DMS53 (cell line): ENCODE data around the gene GAPDH.
"Not testable (repeated sequence)": the region's sequence is repeated elsewhere in the genome, so short reads cannot be mapped to it uniquely, and the experiment has no call there.

ENCODE experiments used
- DNase-seq: peaks from one replicate; lab custom pipeline; 2025; lab: John Stamatoyannopoulos, UW

The GAPDH gene

DNA sequence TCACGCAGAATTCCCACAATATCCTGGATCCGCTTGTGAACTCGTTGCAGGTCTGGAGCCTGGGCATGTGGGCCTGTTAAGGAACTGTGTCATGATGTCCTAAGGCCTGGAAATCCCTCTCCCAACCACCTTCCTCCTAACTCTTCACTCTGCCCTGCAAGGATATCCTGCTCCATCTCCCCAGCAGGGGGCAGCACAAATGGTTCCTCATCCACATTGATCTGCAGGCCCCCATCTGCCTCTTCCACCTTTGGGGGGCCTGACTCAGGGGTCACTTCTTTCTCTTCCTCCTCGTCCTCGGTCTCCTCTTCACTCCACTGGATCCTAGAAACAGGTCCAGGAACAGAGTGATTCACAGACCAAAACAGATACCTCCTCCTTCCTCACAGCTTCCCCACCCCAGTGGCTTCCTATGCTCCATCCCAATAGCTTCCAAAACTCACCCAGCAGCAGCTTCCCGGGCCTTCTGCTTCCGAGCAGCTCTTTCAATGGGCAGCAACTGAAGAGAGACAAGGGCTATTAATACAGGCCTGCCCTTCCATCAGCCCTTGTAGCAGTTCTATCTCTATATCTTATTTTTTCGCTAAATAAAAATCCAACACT, 29.2 kb downstream of the GAPDH start:
- peak; percentile 81 for DNase-seq

DNA sequence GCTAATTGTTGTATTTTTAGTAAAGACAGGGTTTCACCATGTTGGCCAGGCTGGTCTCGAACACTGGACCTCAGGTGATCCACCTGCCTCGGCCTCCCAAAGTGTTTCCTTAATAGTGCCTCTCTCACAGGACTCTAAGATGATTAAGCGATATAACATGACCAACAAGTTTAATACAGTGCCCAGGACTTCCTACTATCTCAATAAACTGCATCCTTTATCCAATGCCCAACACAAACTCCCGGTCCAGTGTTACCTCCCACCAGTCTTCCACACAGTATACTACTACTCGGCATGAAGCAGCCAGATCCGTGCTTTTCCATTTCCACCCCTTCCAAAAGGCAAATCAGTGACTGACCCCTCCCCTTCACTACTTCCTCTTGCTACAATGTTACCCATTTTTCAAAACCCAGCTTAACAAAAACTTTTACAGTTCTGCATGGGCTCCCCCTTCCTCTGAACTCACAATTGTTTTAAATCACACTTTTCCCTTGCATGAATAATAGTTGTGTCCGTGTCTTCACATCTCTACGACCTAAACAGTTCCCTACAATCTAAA, 32.9 kb downstream of the GAPDH start:
- peak; percentile 53 for DNase-seq

DNA sequence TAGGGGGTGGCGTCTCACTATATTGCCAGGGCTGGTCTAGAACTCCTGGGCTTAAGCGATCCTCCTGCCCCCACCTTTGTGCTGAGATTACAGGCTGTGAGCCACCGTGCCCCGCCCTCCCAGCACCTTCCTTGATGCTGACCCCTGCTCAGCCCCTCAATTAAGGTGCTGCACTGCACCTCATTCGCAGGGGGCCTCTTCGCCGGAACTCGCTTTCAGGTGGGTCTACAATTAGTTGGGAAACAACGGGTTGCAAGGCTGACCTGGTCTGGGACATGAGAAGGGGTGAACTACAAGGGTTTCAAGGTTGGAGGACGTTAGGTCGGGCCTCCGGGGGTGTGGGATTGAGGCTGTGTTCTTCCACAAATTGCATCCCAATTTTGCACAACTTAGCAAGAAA, 35.0 kb downstream of the GAPDH start:
- no peak for DNase-seq

DNA sequence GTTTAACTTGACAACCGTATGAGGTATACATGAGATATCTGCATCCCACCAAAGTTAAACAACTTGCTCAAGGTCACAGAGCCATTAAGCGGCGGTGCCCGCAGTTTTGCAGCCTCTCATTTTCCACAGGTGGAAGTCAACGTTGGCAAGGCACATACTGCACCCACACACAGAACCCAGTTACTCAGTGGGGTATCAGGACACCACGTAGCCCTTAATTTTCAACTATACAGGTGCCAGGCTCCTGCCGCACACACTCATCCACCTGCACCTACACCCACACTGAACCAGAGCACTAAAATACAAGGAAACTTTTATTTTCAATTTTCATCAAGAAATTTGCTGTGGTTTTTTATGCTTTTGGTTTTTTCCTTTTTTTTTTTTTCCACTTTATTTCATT, 35.5 kb downstream of the GAPDH start:
- no peak for DNase-seq

DNA sequence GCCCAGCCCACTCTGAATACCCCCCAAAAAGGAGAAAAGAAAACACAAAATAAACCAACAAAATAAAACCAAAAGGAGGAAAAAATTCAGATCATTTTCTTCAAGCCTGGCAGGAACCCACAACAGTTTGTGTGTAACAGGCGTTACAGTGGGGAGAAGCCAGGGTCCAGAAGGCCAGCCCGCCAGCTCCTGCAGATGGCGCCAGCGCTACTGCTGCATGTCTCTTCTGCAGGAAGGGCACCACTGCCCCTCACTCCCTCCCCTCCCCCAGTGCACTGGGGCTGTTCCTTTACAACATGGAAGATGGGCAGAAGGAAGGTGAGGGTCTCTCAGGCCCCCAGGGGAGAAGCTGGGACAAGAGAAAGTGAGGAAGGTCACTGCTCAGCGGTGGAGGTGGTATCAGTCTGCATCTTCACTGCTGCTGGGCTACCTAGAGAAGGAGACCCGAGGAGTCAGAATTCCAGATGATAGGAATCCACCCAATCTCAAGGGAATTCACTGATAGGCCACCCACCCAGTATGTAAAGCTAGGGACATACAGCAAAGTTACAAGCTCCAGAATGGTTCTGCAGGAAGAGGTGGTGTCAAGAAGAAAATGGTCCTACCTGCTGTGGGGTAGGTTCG, 36.1 kb downstream of the GAPDH start:
- peak; percentile 88 for DNase-seq

DNA sequence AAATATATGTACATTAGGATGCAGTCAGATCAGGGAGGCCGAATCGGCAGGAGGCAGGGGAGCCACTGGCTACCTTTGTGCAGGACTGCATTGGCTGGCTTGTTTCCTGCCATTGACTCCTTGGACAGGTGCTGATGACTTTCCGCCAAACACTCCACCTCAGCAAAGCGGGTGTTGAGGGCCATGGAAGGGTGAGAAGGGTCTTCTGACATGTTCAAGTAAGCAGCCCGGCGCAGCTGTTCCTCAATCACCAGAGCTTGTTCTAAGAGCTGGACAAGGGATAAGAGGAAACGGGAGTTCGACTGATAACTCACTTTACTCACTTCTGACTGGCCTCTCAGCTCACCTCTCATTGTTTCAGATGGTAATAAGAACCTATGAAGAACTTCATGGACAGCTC, 38.7 kb downstream of the GAPDH start:
- peak; percentile 40 for DNase-seq

DNA sequence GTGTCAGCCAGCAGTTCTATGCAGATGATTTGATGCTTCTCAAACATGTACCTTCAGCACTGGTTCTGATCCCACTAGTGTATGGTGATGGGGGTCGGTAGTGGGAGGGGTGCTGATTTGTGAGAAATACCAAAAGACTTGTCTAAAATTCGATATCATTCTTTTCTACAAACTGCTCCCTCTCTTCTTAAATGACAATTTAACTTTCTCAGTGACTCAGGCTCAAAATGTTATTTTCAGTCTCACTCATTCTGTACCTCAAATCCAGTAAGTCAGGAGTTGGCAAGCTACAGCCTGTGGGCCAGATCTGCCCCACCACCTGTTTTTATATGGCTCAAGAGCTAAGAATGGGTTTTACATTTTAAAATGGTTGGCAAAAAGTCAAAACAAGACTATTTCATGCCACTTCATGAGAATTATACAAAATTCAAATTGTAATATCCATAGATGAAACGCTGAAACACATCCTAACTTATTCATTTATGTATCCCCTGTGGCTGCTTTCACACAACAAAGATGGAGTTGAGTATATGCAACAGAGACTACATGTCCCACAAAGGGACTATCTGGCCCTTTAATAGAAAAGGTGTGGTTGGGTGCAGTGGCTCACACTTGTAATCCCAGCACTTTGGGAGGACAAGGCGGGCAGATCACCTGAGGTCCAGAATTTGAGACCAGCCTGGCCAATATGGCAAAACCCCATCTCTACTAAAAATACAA, 40.4 kb downstream of the GAPDH start:
- no peak for DNase-seq

DNA sequence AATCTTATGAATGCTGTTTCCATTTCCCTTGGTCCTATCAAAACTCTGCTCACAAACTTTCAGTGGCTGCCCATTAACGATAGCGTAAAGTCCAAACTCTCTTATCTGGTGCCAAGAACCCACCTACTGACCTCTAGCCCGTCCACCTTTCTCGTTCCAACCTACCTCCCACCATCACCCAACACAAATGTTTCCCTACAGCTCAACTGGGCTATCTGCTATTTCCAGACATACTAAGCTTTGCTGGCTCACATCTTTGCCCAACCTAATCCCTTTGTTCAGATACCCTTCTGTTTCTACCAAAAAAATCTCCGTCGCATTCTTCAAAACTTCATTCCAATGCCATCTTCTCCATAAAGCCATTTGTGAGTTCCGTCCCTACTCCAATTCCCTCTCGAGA, 41.3 kb downstream of the GAPDH start:
- no peak for DNase-seq

DNA sequence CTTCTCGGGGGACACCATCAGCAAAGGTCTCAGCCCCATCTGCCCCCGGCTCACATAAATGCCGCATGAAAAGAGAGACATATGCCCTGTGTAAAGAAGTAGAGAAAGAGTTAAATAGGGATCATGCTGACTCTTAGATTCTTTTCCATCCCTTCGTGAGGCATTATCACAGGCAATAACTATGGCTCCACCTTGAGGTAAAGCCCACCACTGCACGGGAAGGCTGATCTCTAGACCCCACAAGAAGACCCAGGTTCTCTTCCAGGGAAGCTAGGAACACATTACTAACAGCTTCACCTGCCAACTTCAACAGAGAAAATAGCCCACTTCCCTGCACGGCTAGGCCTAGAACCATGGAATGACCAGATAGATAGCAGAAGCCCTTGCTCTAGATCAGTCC, 47.9 kb downstream of the GAPDH start:
- no peak for DNase-seq

DNA sequence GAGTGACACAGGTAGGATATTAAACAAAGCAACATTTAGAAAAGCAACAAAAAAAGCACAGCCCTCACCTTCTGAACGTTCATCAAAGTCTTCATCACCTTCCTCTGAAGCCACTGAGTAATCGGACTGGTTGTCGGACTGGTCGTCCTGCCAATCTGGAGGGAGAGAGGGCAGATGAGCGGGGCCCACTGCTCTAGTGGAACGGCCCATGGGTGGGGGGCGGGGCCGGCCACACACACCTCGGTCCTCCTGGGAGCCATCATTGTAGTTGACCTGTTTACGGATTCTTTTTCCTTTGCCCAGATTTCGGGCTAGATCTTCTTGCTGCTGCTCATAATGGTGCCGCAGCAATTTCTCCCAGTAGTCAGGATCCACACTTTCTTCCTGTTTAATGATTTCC, 48.6 kb downstream of the GAPDH start:
- DNase-seq = no peak

DNA sequence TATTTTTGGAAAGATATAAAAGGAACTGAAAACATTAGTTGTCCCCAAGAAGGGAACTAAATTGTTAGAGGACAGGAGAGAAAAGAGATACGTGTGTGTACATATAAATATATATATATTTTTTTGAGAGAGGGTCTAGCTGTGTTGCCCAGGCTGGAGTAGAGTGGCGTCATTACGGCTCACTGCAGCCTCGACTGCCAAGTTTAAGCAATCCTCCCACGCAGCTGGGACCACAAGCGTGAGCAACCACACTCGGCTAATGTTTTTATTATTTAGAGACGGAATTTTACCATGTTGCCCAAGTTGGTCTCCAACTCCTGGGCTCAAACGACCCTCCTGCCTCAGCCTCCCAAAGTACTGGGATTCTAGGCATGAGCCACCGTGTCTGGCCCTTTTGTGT, 50.0 kb downstream of the GAPDH start:
- no peak for DNase-seq

DNA sequence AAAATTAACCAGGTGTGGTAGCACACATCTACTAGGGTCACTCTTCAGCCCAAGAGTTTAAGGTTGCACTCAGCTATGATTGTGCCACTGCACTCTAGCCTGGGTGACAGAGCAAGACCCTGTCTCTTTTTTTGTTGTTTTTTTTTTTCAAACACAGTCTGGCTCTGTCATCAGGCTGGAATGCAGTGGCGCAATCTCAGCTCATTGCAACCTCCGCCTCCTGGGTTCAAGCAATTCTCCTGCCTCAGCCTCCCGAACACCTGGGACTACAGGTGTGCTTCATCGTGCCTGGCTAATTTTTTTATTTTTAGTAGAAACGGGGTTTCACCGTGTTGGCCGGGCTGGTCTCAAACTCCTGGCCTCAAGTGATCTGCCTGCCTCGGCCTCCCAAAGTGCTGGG, 52.3 kb downstream of the GAPDH start:
- DNase-seq = not testable (repeated sequence)
